ENCODE measurements around the gene MED12L.

The MED12L gene

GRCh38 chr3:151195826-151196225, 110.4 kb downstream of the MED12L start:
- in situ Hi-C loops (cut with MboI; ENCODE audit: low pct_unique_long_range_greater_than_20kb, low sequenced_read_pairs, unreplicated experiment): no loop called here
- TF ChIP-seq CTCF (IDR thresholded peaks at IDR 0.05; ENCODE audit: extremely low read depth, insufficient read depth, missing control alignments): no peak
- no peak for DNase-seq (ENCODE audit: low spot score)

GRCh38 chr3:151196434-151196833, 111.0 kb downstream of the MED12L start:
- no peak for DNase-seq (ENCODE audit: low spot score)
- no peak for TF ChIP-seq CTCF (IDR thresholded peaks at IDR 0.05; ENCODE audit: extremely low read depth, insufficient read depth, missing control alignments)
- in situ Hi-C loops (cut with MboI; ENCODE audit: low pct_unique_long_range_greater_than_20kb, low sequenced_read_pairs, unreplicated experiment): no loop called here

DNA sequence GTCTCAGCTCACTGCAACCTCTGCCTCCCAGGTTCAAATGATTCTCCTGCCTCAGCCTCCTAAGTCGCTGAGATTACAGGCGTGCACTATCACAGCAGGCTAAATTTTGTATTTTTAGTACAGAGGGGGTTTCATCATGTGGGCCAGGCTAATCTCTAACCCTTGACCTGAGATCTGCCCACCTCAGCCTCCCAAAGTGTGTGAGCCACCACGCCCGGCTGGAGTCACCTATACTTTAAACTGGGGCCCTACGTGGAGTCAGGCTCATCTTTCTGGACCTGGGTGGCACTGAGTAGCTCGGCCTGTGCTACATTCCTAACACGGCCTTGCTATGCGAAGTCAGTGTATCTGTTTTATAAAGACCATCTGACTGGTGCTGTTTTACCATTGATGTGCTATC, 111.8 kb downstream of the MED12L start:
- in situ Hi-C loops (cut with MboI; ENCODE audit: low pct_unique_long_range_greater_than_20kb, low sequenced_read_pairs, unreplicated experiment): no loop called here
- DNase-seq (ENCODE audit: low spot score): no peak
- TF ChIP-seq CTCF (IDR thresholded peaks at IDR 0.05; ENCODE audit: extremely low read depth, insufficient read depth, missing control alignments): no peak

DNA sequence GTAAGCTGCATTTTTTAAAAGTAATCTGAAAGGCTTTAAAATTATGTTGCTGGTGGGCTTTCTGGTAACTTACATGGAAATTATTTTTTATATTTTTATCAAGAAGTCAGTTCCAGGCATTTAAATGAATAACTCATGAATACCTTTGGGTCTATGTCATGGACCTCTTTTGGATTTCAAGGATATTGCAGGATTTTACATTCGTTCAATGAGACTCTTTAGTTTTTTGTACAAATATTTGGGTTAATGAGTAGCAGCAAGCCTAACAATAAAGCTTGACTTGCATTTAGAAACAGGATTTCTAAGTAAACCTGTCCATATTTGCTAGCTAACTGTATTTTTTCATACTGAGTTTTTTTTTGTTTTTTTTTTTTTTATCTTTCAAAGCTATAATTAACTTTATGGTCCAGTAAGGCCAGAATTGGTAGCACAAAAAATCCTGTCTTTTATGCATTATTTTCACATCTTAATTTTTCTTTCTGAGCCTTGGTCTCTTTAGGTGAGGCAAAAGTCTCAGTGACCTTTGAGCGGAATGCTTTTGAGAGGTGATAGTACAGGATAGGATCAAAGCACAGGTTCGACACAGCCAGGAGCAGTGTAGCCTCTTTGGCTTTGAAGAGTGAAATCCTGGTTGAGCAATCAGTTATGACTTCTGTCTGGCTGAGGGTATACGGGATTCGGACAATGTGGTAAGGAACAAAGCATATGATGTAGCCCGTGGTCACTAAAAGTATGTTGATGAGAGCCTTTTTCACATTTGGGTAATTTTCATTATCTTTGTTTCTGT, 112.7 kb downstream of the MED12L start:
- no peak for DNase-seq (ENCODE audit: low spot score)
- TF ChIP-seq CTCF (IDR thresholded peaks at IDR 0.05; ENCODE audit: extremely low read depth, insufficient read depth, missing control alignments): no peak
- in situ Hi-C loops (cut with MboI; ENCODE audit: low pct_unique_long_range_greater_than_20kb, low sequenced_read_pairs, unreplicated experiment): no loop called here

- no peak for TF ChIP-seq CTCF (IDR thresholded peaks at IDR 0.05; ENCODE audit: extremely low read depth, insufficient read depth, missing control alignments)
- in situ Hi-C loops (cut with MboI; ENCODE audit: low pct_unique_long_range_greater_than_20kb, low sequenced_read_pairs, unreplicated experiment): no loop called here
- DNase-seq (ENCODE audit: low spot score): no peak
Measured at GRCh38 chr3:151198849-151199248, 113.4 kb downstream of the MED12L start.

DNA sequence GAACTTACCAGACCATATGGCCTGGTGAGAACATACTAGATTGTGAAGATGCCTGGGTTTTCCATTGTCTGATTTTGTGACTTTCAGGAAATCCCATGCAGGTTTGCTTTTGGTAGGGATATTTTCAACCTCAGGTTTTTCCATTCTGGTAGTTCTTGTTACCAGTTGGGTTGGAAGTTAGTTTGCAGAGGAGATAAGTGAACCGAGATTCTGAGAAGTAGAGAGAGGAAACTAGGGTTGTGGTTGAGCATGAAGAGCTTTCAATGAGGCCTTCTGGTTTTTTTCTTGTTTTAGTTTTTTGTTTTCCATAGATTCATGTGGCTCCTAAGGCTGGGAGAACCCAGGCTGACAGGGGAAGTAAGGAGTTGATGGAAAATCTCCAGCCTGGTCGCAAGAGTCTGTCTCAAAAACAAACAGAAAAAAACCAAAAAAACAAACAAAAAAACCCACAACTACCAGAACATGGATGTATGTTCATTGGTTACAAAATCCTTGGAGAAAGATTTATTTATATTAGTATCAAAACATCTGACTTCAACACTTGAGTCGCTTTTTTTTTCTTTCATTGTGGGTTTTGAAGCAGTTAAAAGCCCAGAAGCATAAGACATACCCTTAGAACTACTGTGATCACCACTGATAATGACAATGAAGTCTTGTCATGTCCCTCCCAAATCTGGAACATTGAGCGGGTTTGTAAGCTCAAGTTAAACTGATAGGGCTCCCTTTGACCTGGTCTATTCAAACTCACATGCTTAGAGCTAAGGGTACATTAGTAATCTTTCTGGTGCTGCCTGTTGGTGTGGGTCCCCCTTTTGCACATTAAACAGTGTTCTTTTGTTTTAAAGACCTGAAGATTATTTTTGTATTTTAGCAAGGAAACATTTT, 114.3 kb downstream of the MED12L start:
- in situ Hi-C loops (cut with MboI; ENCODE audit: low pct_unique_long_range_greater_than_20kb, low sequenced_read_pairs, unreplicated experiment): no loop called here
- TF ChIP-seq CTCF (IDR thresholded peaks at IDR 0.05; ENCODE audit: extremely low read depth, insufficient read depth, missing control alignments): no peak
- no peak for DNase-seq (ENCODE audit: low spot score)

Data from GM13977 (cell line).